HCT116 (cell line): Measurements from ENCODE around the gene RPL31.

ENCODE experiments used
- EZH2 ChIP-seq: fragments of 200-600 bp; sonication (generic); IDR thresholded peaks from 2 replicates; pipeline ENCODE4 v1.6.1; 2017; ENCODE audit warnings: antibody characterized with exemption, mixed run types
- POLR2AphosphoS5 ChIP-seq: IDR thresholded peaks from 2 replicates; pipeline ENCODE4 v1.6.1; 2011; ENCODE audit warnings: mild to moderate bottlenecking, low read depth, low read length, moderate library complexity

- TF ChIP-seq POLR2AphosphoS5 (no peak), EZH2 (no peak)
Observed at GRCh38 chr2:101041413-101041812, 39.3 kb downstream of the RPL31 start.
